HG03457 (cell line): ENCODE data around the gene IQCH.

Experiments
- ATAC-seq: cut with Tn5 transposase; IDR thresholded peaks from one replicate; pipeline ENCODE4 v1.9.1; 2021; ENCODE audit warnings: moderate number of reproducible peaks; ENCODE audit not compliant: unreplicated experiment

IQCH gene

GRCh38 chr15:67521783-67522568 lies 267.4 kb downstream of the IQCH start:
- ATAC-seq, result no peak

DNA sequence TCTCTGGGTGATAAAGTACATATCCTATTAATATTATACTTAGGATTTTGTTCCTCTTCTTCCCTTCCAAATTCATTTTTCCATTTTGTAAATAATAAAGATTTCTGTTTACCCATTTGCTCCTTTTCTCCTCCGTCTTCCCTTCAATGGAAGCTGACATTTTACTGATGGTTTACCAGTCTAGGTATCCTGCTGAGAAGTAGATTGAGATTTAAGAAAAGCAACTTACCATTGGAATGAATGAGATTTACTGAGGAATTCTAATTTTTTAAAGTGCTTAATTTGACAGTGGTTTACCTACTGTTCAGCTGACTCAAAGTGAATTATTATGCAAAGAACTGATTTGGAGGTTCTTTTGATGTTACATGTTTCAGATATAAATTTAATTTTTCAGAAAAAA lies 268.7 kb downstream of the IQCH start:
- ATAC-seq, result no peak

DNA sequence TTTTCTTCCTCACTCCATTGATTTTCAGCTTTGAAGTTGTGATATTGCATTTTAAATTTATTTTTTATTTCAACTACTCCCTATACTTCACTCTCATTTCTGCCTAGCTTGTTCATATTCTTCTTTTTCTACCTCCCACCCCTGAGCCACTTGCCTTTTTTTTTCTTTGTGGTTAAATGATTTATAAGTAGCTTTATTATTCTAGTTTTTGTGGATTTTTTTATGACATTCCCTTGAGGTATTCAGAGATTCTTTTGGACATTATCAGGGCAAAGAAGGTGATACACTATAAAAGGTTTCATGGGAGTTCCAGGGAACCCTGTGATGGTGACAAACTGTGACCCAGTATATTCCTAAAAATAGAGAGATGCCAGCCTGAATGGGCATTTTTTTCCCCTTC lies 269.6 kb downstream of the IQCH start:
- ATAC-seq, result no peak

DNA sequence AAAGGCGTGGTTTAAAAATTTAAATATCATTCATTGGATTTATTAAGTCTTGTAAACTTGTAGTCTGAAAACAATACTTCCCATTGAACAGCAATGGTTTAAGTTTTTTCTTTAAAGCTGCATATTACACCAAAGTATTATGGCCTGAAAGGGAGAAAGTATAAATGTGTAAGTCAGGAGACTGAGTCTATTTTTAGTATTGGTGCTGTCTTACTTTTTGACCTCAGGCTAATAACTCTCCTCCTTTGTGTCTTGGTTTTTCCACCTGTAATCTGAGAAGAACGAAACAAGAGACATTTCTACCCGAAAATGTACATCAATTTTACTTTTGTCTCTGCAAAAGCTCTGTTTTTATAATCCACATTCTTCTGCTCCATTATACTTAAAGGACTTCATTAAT lies 273.9 kb downstream of the IQCH start:
- no peak for ATAC-seq

- no peak for ATAC-seq
Measured at GRCh38 chr15:67531379-67531914, 276.9 kb downstream of the IQCH start.

GRCh38 chr15:67533873-67534272 lies 279.3 kb downstream of the IQCH start:
- ATAC-seq, result no peak

DNA sequence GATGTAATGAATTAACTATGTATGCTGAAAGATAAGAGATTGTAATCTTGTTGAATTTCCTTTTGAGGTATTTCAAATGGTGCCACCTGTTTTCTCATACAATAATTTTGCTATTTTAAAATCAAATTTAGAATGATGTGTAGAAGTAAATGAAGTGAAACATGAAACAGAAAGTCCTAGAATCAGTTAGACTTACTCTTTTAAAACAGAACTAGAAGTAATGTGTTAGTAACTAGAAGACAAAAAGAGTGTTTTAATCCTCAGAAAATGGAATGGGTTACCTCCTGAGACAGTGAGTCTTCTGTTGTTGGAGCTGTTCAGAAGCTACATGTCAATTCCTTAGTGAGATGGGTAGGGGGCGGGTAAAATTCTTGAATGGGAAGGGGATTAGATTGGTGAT lies 279.8 kb downstream of the IQCH start:
- ATAC-seq, result no peak

GRCh38 chr15:67537771-67538170 lies 283.2 kb downstream of the IQCH start:
- ATAC-seq, result no peak

GRCh38 chr15:67542420-67543347 lies 288.1 kb downstream of the IQCH start, which contains the start of gene MAP2K5:
Gene MAP2K5, plus strand, starts transcription at chr15:67542703. Its CDS starts 633 bp downstream, at chr15:67543336.
- no peak for ATAC-seq

DNA sequence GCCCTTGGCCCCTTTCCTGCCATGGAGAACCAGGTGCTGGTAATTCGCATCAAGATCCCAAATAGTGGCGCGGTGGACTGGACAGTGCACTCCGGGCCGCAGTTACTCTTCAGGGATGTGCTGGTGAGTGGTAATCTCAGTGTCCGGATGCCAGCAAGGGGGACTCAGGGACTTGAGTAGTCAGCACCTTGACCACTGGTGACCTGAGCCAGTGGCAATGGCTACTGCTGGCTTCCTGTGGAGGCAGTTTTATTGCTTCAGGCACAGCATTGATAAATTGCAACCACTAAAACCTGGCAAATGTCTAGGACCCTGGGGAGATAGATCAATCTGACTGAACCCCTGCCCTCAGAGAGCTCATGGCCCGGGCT lies 288.7 kb downstream of the IQCH start:
- ATAC-seq, result no peak

GRCh38 chr15:67544475-67544874 lies 289.9 kb downstream of the IQCH start:
- no peak for ATAC-seq

- ATAC-seq, result no peak
Measured at GRCh38 chr15:67545864-67546263, 291.3 kb downstream of the IQCH start.

- ATAC-seq, result no peak
Measured at GRCh38 chr15:67547064-67547463, 292.5 kb downstream of the IQCH start.

DNA sequence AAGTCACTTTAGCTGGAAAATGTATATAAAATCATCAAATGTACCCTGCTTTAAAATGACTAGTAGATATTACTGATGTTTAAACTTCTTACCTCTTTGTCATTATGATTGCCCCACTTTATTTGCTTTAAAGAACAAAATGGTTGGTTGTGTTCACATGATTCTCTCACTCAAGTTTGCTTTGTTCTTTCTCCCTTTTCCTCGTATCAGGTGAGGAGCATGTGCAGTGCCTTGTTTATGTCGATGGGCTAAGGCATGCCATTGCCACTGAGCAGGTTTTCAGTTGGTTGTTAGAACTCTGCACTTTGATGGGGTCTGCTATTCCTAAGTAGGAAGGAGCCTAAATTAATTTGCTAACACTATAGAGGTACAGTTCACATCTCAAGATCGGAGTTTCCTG lies 293.2 kb downstream of the IQCH start:
- ATAC-seq, result no peak

DNA sequence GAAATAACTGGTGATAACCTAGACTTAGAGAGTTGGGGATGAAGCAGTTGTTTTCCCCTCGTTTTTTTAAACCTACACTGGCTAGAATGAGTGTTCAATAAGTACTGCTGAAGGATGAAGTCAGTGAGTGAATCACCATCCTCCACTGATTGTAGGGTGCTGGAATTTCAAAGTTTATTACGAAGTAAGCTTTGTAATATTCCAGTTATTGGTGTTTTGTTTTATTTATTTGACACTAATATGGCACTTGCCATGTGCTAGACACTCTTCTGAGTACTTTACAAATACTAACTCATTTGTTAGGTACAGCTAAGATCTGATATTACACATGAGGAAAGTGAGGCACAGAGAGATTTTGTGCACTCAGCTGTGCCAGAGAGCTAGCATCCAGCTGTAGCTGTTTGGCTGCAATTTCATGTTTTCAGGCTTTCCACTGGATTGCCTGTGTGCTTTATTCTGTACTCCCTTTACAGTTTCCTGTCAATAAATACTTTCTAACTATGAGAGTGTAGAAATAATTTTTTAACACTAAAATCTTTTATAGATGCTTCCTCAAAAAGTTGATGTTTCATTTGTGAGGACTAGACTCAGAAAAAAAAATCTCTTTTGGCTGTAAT lies 293.8 kb downstream of the IQCH start:
- ATAC-seq, result no peak

DNA sequence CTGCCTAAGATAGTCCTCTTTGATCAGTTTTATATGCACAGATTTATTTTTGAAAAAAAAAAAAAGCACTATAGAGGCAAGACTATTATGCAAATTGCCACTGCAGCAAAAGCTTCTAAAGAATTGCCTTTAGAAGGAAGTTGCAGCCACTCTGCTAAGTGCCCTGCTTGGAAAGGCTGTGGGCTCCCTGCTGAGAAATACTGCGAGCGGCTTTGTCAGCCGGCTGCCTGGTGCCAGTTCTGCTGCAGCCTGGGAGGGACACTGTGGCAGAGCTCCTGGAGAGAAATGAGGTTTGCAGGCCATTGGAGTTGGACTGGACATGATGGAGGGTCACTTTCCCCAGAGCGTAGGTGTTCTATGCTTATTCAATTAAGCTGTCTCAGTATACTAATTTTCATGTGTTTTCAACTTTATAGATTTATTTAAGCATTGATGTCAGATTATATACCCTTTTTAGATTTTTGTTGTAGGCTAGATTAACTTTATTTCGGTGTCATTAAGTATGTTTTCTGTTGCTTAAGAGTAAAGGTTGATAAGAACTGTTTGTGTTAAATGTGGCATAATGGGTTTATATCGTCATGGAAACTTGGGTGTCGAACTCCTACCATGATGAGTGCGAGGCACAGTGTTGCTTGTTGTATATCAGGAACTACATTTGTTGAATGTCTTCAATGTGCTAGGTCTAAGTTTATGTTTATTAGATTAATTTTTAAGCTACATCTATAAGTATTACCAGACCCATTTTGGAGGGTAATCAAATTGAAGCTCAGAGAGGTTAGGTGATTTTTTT lies 294.5 kb downstream of the IQCH start:
- no peak for ATAC-seq

DNA sequence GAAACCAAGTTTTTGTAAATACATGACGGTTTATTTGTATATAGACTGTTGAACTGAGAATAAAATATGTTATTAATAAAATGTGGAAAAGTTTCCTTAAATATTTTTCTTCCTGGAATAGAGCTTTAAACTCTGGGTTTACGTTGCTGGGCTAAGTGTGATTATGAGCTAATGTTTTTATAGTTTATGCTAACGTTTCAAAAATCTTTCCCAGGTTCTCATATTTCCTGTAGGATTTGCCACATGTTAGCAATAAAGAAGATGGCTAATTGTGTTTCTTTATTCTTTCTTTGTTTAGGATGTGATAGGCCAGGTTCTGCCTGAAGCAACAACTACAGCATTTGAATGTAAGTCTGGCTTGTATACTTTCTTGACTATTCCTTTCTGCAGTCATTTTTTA lies 295.1 kb downstream of the IQCH start:
- no peak for ATAC-seq

GRCh38 chr15:67550522-67550921 lies 295.9 kb downstream of the IQCH start:
- no peak for ATAC-seq

- ATAC-seq, result no peak
Measured at GRCh38 chr15:67551207-67551743, 296.7 kb downstream of the IQCH start.
